ENCODE data around the gene U2SURP. TPM values are rescaled to one million over a fixed set of nuclear protein-coding genes. Genes with fewer than 3 reads are reported as not detected.

U2SURP gene
- total RNA-seq, 2 donors from 2014 or later, result 59.4 to 70.2 TPM

GRCh38 chr3:143089965-143090364 lies 88.6 kb downstream of the U2SURP start:
- intact Hi-C loops (cut with DNase I), result no loop called here
- no peaks in the 10 kb centered on the region for H3K36me3 ChIP-seq
- no peak overlapping the region for H3K9ac ChIP-seq (ENCODE audit: low read depth in 2 of 2, low read length in 2 of 2)
- no peak overlapping the region for H3K27ac ChIP-seq
- no peaks in the 10 kb centered on the region for H3K4me1 ChIP-seq
- H3K4me3 ChIP-seq, result no peak overlapping the region
- no peaks in the 10 kb centered on the region for H3K27me3 ChIP-seq
- H3K9me3 ChIP-seq, result no peaks in the 10 kb centered on the region
- TF ChIP-seq CTCF (IDR thresholded peaks at IDR 0.05), result no peak
- no peak for DNase-seq

GRCh38 chr3:143090486-143090885 lies 89.1 kb downstream of the U2SURP start:
- Histone ChIP-seq H3K9me3 (no peaks in the 10 kb centered on the region), H3K36me3 (no peaks in the 10 kb centered on the region), H3K4me3 (no peak overlapping the region), H3K27ac (no peak overlapping the region), H3K27me3 (no peaks in the 10 kb centered on the region), H3K9ac (ENCODE audit: low read depth in 2 of 2, low read length in 2 of 2) (no peak overlapping the region), H3K4me1 (no peaks in the 10 kb centered on the region)
- DNase-seq, result no peak
- TF ChIP-seq CTCF (IDR thresholded peaks at IDR 0.05), result no peak
- intact Hi-C loops (cut with DNase I), result no loop called here

GRCh38 chr3:143090976-143091837 lies 89.8 kb downstream of the U2SURP start:
- intact Hi-C loops (cut with DNase I), result no loop called here
- no peak overlapping the region for H3K4me3 ChIP-seq
- H3K36me3 ChIP-seq, result no peaks in the 10 kb centered on the region
- no peak for DNase-seq
- no peaks in the 10 kb centered on the region for H3K4me1 ChIP-seq
- H3K9me3 ChIP-seq, result no peaks in the 10 kb centered on the region
- no peaks in the 10 kb centered on the region for H3K27me3 ChIP-seq
- H3K9ac ChIP-seq (ENCODE audit: low read depth in 2 of 2, low read length in 2 of 2), result no peak overlapping the region
- no peak overlapping the region for H3K27ac ChIP-seq
- TF ChIP-seq CTCF (IDR thresholded peaks at IDR 0.05), result no peak

GRCh38 chr3:143092191-143092590 lies 90.8 kb downstream of the U2SURP start:
- Histone ChIP-seq H3K4me3 (no peak overlapping the region), H3K9me3 (no peaks in the 10 kb centered on the region), H3K9ac (ENCODE audit: low read depth in 2 of 2, low read length in 2 of 2) (no peak overlapping the region), H3K27ac (no peak overlapping the region), H3K4me1 (no peaks in the 10 kb centered on the region), H3K36me3 (no peaks in the 10 kb centered on the region), H3K27me3 (no peaks in the 10 kb centered on the region)
- intact Hi-C loops (cut with DNase I), result no loop called here
- no peak for TF ChIP-seq CTCF (IDR thresholded peaks at IDR 0.05)
- no peak for DNase-seq

- no peaks in the 10 kb centered on the region for H3K4me1 ChIP-seq
- no peaks in the 10 kb centered on the region for H3K9me3 ChIP-seq
- H3K4me3 ChIP-seq, result no peak overlapping the region
- no peak for TF ChIP-seq CTCF (IDR thresholded peaks at IDR 0.05)
- H3K9ac ChIP-seq (ENCODE audit: low read depth in 2 of 2, low read length in 2 of 2), result no peak overlapping the region
- no peak for DNase-seq
- intact Hi-C loops (cut with DNase I), result no loop called here
- H3K36me3 ChIP-seq, result no peaks in the 10 kb centered on the region
- no peaks in the 10 kb centered on the region for H3K27me3 ChIP-seq
- no peak overlapping the region for H3K27ac ChIP-seq
These were observed 94.4 kb downstream of the U2SURP start for GRCh38 chr3:143095813-143096212.
